Adipocyte (in vitro differentiated cells): ENCODE data around the gene ARFIP1.

Experiments
- DNase-seq: peaks from one replicate; pipeline ENCODE4 v3.0.0-alpha.2; 2015; ENCODE audit warnings: low read depth
- H3K27me3 ChIP-seq: replicated peaks from 2 replicates; pipeline ENCODE4 v1.7.0; 2013; ENCODE audit warnings: mild to moderate bottlenecking, low read length, moderate library complexity; ENCODE audit not compliant: control insufficient read depth, insufficient read depth
- H3K36me3 ChIP-seq: 2 replicates; pipeline ENCODE4 v1.7.0; 2013; ENCODE audit warnings: low read length, mild to moderate bottlenecking, moderate library complexity; ENCODE audit not compliant: control insufficient read depth, insufficient read depth, severe bottlenecking
- H3K4me1 ChIP-seq: 2 replicates; pipeline ENCODE4 v1.7.0; 2013; ENCODE audit warnings: mild to moderate bottlenecking, low read length, moderate library complexity; ENCODE audit not compliant: control insufficient read depth, insufficient read depth
- H3K4me3 ChIP-seq: 2 replicates; pipeline ENCODE4 v1.7.0; 2013; ENCODE audit warnings: mild to moderate bottlenecking, low read length, moderate library complexity
- H3K9ac ChIP-seq: 2 replicates; pipeline ENCODE4 v1.7.0; 2013; ENCODE audit warnings: mild to moderate bottlenecking, low read length, moderate library complexity
- H3K9me3 ChIP-seq: 2 replicates; pipeline ENCODE4 v1.7.0; 2013; ENCODE audit warnings: mild to moderate bottlenecking, low read length, moderate library complexity; ENCODE audit not compliant: control insufficient read depth

Gene ARFIP1

GRCh38 chr4:152901205-152901604 is 121.5 kb downstream of the ARFIP1 start:
- H3K9me3 ChIP-seq: no peaks in the 10 kb centered on the region
- no peak overlapping the region for H3K9ac ChIP-seq
- no peak overlapping the region for H3K4me3 ChIP-seq
- H3K27me3 ChIP-seq: no peaks in the 10 kb centered on the region
- H3K4me1 ChIP-seq: peaks cover 4% of the 10 kb centered on the region
- DNase-seq: no peak
- no peaks in the 10 kb centered on the region for H3K36me3 ChIP-seq

- H3K4me1 ChIP-seq: no peaks in the 10 kb centered on the region
- DNase-seq: no peak
- H3K9me3 ChIP-seq: no peaks in the 10 kb centered on the region
- H3K27me3 ChIP-seq: no peaks in the 10 kb centered on the region
- H3K36me3 ChIP-seq: peaks cover 7% of the 10 kb centered on the region
- no peak overlapping the region for H3K9ac ChIP-seq
- H3K4me3 ChIP-seq: no peak overlapping the region
Measured at GRCh38 chr4:152903658-152904057, 123.9 kb downstream of the ARFIP1 start.

- Histone ChIP-seq H3K9me3 (no peaks in the 10 kb centered on the region), H3K4me1 (no peaks in the 10 kb centered on the region), H3K27me3 (no peaks in the 10 kb centered on the region), H3K9ac (no peak overlapping the region), H3K4me3 (no peak overlapping the region), H3K36me3 (peaks cover 35% of the 10 kb centered on the region)
- no peak for DNase-seq
Measured at GRCh38 chr4:152909901-152910300, 130.1 kb downstream of the ARFIP1 start.

- Histone ChIP-seq H3K9me3 (no peaks in the 10 kb centered on the region), H3K4me1 (no peaks in the 10 kb centered on the region), H3K9ac (no peak overlapping the region), H3K36me3 (peaks cover 35% of the 10 kb centered on the region), H3K4me3 (no peak overlapping the region), H3K27me3 (no peaks in the 10 kb centered on the region)
- no peak for DNase-seq
Measured at GRCh38 chr4:152910521-152910920, 130.8 kb downstream of the ARFIP1 start.

GRCh38 chr4:152917543-152918395 is 138.0 kb downstream of the ARFIP1 start:
- DNase-seq: no peak
- no peaks in the 10 kb centered on the region for H3K4me1 ChIP-seq
- peaks cover 15% of the 10 kb centered on the region for H3K36me3 ChIP-seq
- no peaks in the 10 kb centered on the region for H3K27me3 ChIP-seq
- no peak overlapping the region for H3K9ac ChIP-seq
- H3K4me3 ChIP-seq: no peak overlapping the region
- H3K9me3 ChIP-seq: peaks cover 12% of the 10 kb centered on the region

- Histone ChIP-seq H3K4me3 (no peak overlapping the region), H3K9ac (no peak overlapping the region), H3K27me3 (no peaks in the 10 kb centered on the region), H3K9me3 (peaks cover 12% of the 10 kb centered on the region), H3K36me3 (peaks cover 11% of the 10 kb centered on the region), H3K4me1 (no peaks in the 10 kb centered on the region)
- DNase-seq: no peak
Measured at GRCh38 chr4:152919826-152920225, 140.1 kb downstream of the ARFIP1 start.

- H3K9ac ChIP-seq: no peak overlapping the region
- no peaks in the 10 kb centered on the region for H3K4me1 ChIP-seq
- H3K27me3 ChIP-seq: no peaks in the 10 kb centered on the region
- peak overlapping the region; percentile 41 for H3K4me3 ChIP-seq
- H3K9me3 ChIP-seq: peaks cover 12% of the 10 kb centered on the region
- no peak for DNase-seq
- H3K36me3 ChIP-seq: peaks cover 11% of the 10 kb centered on the region
Measured at GRCh38 chr4:152920768-152921167, 141.0 kb downstream of the ARFIP1 start.

- Histone ChIP-seq H3K27me3 (no peaks in the 10 kb centered on the region), H3K9me3 (peaks cover 12% of the 10 kb centered on the region), H3K36me3 (peaks cover 11% of the 10 kb centered on the region), H3K9ac (no peak overlapping the region), H3K4me3 (no peak overlapping the region), H3K4me1 (no peaks in the 10 kb centered on the region)
- DNase-seq: no peak
Measured at GRCh38 chr4:152921284-152921683, 141.5 kb downstream of the ARFIP1 start.

GRCh38 chr4:152925851-152926250 is 146.1 kb downstream of the ARFIP1 start:
- Histone ChIP-seq H3K9me3 (peaks cover under 1% of the 10 kb centered on the region), H3K9ac (no peak overlapping the region), H3K4me3 (no peak overlapping the region), H3K36me3 (no peaks in the 10 kb centered on the region), H3K4me1 (no peaks in the 10 kb centered on the region), H3K27me3 (no peaks in the 10 kb centered on the region)
- no peak for DNase-seq

- no peaks in the 10 kb centered on the region for H3K36me3 ChIP-seq
- no peaks in the 10 kb centered on the region for H3K4me1 ChIP-seq
- no peak overlapping the region for H3K9ac ChIP-seq
- no peaks in the 10 kb centered on the region for H3K27me3 ChIP-seq
- no peak for DNase-seq
- no peak overlapping the region for H3K4me3 ChIP-seq
- no peaks in the 10 kb centered on the region for H3K9me3 ChIP-seq
Measured at GRCh38 chr4:152926959-152927358, 147.2 kb downstream of the ARFIP1 start.

- Histone ChIP-seq H3K9ac (no peak overlapping the region), H3K36me3 (no peaks in the 10 kb centered on the region), H3K27me3 (no peaks in the 10 kb centered on the region), H3K4me1 (no peaks in the 10 kb centered on the region), H3K9me3 (no peaks in the 10 kb centered on the region), H3K4me3 (no peak overlapping the region)
- DNase-seq: no peak
Measured at GRCh38 chr4:152927737-152928136, 148.0 kb downstream of the ARFIP1 start.

GRCh38 chr4:152928286-152928685 is 148.5 kb downstream of the ARFIP1 start:
- DNase-seq: no peak
- Histone ChIP-seq H3K4me3 (no peak overlapping the region), H3K4me1 (no peaks in the 10 kb centered on the region), H3K9ac (no peak overlapping the region), H3K36me3 (no peaks in the 10 kb centered on the region), H3K27me3 (no peaks in the 10 kb centered on the region), H3K9me3 (no peaks in the 10 kb centered on the region)
